ENCODE measurements around the gene RSPH3. TPM values are rescaled to one million over a fixed set of nuclear protein-coding genes. Genes with fewer than 3 reads are reported as not detected.

Gene RSPH3
- total RNA-seq, 2 experiments from 2014 or later, result 0.59 to 1.1 TPM

- H3K4me3 Mint-ChIP-seq, result peak overlapping the region; percentile 39
- DNase-seq (peak in 4 of 14 experiments; percentile 22 to 79 (median 77)), ATAC-seq (ENCODE audit: poor library complexity) (peak; percentile 83)
- peaks cover 47% of the 10 kb centered on the region for H3K4me1 Mint-ChIP-seq (ENCODE audit: low read depth)
- peaks cover 29% of the 10 kb centered on the region for H3K4me1 ChIP-seq (ENCODE audit: insufficient read depth, low read length)
- H3K9me3 ChIP-seq (ENCODE audit: control insufficient read depth in 1 of 2, insufficient read depth in 1 of 2, low read length in 2 of 2), result no peaks in the 10 kb centered on the region
- no peaks in the 10 kb centered on the region for H3K27me3 Mint-ChIP-seq
- intact Hi-C loops (cut with DNase I, micrococcal nuclease), result loop anchor here (1.0 to 5.0 kb wide), 4 partner anchors 32 to 126 kb away; partner anchors contain the start of gene TAGAP (in 1 of the 2)
- no peaks in the 10 kb centered on the region for H3K36me3 ChIP-seq (ENCODE audit: insufficient read depth, low read length)
- H3K27ac Mint-ChIP-seq, result no peak overlapping the region
- H3K4me3 ChIP-seq (ENCODE audit: low read length), result peak overlapping the region; percentile 23
- no peaks in the 10 kb centered on the region for H3K27me3 ChIP-seq (ENCODE audit: control insufficient read depth in 1 of 2, insufficient read depth in 2 of 2, low read length in 2 of 2)
- no peaks in the 10 kb centered on the region for H3K9me3 Mint-ChIP-seq
- no peaks in the 10 kb centered on the region for H3K36me3 Mint-ChIP-seq (ENCODE audit: low read depth)
- ChIA-PET CTCF (interaction anchor here (0.9 to 4.9 kb wide), 20 partner anchors 9 to 305 kb away, joined by 3 to 86 read pairs (median 6); partner anchors contain the start of genes RSPH3 and TAGAP), POLR2A (interaction anchor here (0.6 to 4.2 kb wide), 14 partner anchors 9 to 126 kb away, joined by 3 to 35 read pairs (median 5); partner anchors contain the start of genes RSPH3 and TAGAP)
- no peak overlapping the region for H3K27ac ChIP-seq (ENCODE audit: low read depth in 1 of 2, low read length in 2 of 2)
- TF ChIP-seq, protein P1, sequence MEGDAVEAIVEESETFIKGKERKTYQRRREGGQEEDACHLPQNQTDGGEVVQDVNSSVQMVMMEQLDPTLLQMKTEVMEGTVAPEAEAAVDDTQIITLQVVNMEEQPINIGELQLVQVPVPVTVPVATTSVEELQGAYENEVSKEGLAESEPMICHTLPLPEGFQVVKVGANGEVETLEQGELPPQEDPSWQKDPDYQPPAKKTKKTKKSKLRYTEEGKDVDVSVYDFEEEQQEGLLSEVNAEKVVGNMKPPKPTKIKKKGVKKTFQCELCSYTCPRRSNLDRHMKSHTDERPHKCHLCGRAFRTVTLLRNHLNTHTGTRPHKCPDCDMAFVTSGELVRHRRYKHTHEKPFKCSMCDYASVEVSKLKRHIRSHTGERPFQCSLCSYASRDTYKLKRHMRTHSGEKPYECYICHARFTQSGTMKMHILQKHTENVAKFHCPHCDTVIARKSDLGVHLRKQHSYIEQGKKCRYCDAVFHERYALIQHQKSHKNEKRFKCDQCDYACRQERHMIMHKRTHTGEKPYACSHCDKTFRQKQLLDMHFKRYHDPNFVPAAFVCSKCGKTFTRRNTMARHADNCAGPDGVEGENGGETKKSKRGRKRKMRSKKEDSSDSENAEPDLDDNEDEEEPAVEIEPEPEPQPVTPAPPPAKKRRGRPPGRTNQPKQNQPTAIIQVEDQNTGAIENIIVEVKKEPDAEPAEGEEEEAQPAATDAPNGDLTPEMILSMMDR (IDR thresholded peaks at IDR 0.05), result peak; percentile 85
These were observed 8.8 kb upstream of the RSPH3 start for GRCh38 chr6:159008656-159009288.

- Mint-ChIP-seq H3K9me3 (no peaks in the 10 kb centered on the region), H3K4me3 (no peak overlapping the region), H3K27ac (no peak overlapping the region), H3K4me1 (ENCODE audit: low read depth) (peaks cover 38% of the 10 kb centered on the region), H3K27me3 (no peaks in the 10 kb centered on the region), H3K36me3 (ENCODE audit: low read depth) (no peaks in the 10 kb centered on the region)
- Histone ChIP-seq H3K27me3 (ENCODE audit: control insufficient read depth in 1 of 2, insufficient read depth in 2 of 2, low read length in 2 of 2) (no peaks in the 10 kb centered on the region), H3K4me1 (ENCODE audit: insufficient read depth, low read length) (peaks cover 19% of the 10 kb centered on the region), H3K36me3 (ENCODE audit: insufficient read depth, low read length) (no peaks in the 10 kb centered on the region), H3K9me3 (ENCODE audit: control insufficient read depth in 1 of 2, insufficient read depth in 1 of 2, low read length in 2 of 2) (no peaks in the 10 kb centered on the region), H3K4me3 (ENCODE audit: low read length) (no peak overlapping the region), H3K27ac (ENCODE audit: low read depth in 1 of 2, low read length in 2 of 2) (no peak overlapping the region)
- CTCF ChIA-PET, result interaction anchor here (1.5 to 4.6 kb wide), 6 partner anchors 34 to 132 kb away, joined by 4 to 86 read pairs (median 10); no protein-coding TSS in a partner anchor
- intact Hi-C loops (cut with DNase I, micrococcal nuclease), result loop anchor here in 1 of 2 experiments (5.0 kb wide), 1 partner anchor 35 kb away; the partner anchor contains the start of gene TAGAP
- ATAC-seq (ENCODE audit: poor library complexity), result no peak
- TF ChIP-seq, protein P1 (IDR thresholded peaks at IDR 0.05), result no peak
- POLR2A ChIA-PET, result interaction anchor here (2.1 to 3.9 kb wide), 4 partner anchors 11 to 127 kb away, joined by 11 to 35 read pairs (median 24); partner anchors contain the start of gene TAGAP
- no peak for DNase-seq
These were observed 7.5 kb upstream of the RSPH3 start for GRCh38 chr6:159007510-159007909.

GRCh38 chr6:159005436-159005835 lies 5.4 kb upstream of the RSPH3 start:
- Histone ChIP-seq H3K4me1 (ENCODE audit: insufficient read depth, low read length) (peaks cover 19% of the 10 kb centered on the region), H3K27me3 (ENCODE audit: control insufficient read depth in 1 of 2, insufficient read depth in 2 of 2, low read length in 2 of 2) (no peaks in the 10 kb centered on the region), H3K36me3 (ENCODE audit: insufficient read depth, low read length) (no peaks in the 10 kb centered on the region), H3K27ac (ENCODE audit: low read depth in 1 of 2, low read length in 2 of 2) (no peak overlapping the region), H3K4me3 (ENCODE audit: low read length) (no peak overlapping the region), H3K9me3 (ENCODE audit: control insufficient read depth in 1 of 2, insufficient read depth in 1 of 2, low read length in 2 of 2) (no peaks in the 10 kb centered on the region)
- CTCF ChIA-PET, result no interaction called here
- no peak overlapping the region for H3K27ac Mint-ChIP-seq
- DNase-seq (no peak), ATAC-seq (ENCODE audit: poor library complexity) (no peak)
- no peaks in the 10 kb centered on the region for H3K36me3 Mint-ChIP-seq (ENCODE audit: low read depth)
- H3K9me3 Mint-ChIP-seq, result no peaks in the 10 kb centered on the region
- POLR2A ChIA-PET, result interaction anchor here (1.4 kb wide), 1 partner anchor 101 kb away, joined by 3 read pairs; no protein-coding TSS in a partner anchor
- peaks cover 30% of the 10 kb centered on the region for H3K4me1 Mint-ChIP-seq (ENCODE audit: low read depth)
- TF ChIP-seq, protein P1 (IDR thresholded peaks at IDR 0.05), result no peak
- intact Hi-C loops (cut with DNase I, micrococcal nuclease), result loop anchor here in 1 of 2 experiments (5.0 kb wide), 1 partner anchor 37 kb away; the partner anchor contains the start of gene TAGAP
- H3K4me3 Mint-ChIP-seq, result no peak overlapping the region
- H3K27me3 Mint-ChIP-seq, result no peaks in the 10 kb centered on the region
